Duodenal mucosa (tissue), 2 donors: ENCODE data around the gene UBE2F.
"Not testable (repeated sequence)": the region's sequence is repeated elsewhere in the genome, so short reads cannot be mapped to it uniquely, and the experiment has no call there.

Experiments
- H3K27ac ChIP-seq: one replicate; pipeline ENCODE4 v1.7.0; 2013; ENCODE audit warnings: low read depth, low read length
- H3K27me3 ChIP-seq, 2 donors: one replicate each; pipeline ENCODE4 v1.7.0; 2013; ENCODE audit warnings: low read length in 2 of 2, control low read depth in 1 of 2; ENCODE audit not compliant: insufficient read depth in 2 of 2, control insufficient read depth in 1 of 2
- H3K36me3 ChIP-seq, 2 donors: one replicate each; pipeline ENCODE4 v1.7.0; 2013; ENCODE audit warnings: low read length in 2 of 2, control low read depth in 1 of 2; ENCODE audit not compliant: insufficient read depth in 2 of 2, control insufficient read depth in 1 of 2
- H3K4me1 ChIP-seq, 2 donors: one replicate each; pipeline ENCODE4 v1.7.0; 2013; ENCODE audit warnings: low read length in 2 of 2, control low read depth in 1 of 2; ENCODE audit not compliant: insufficient read depth in 2 of 2, control insufficient read depth in 1 of 2
- H3K4me3 ChIP-seq, 2 donors: one replicate each; pipeline ENCODE4 v1.7.0; 2013; ENCODE audit warnings: low read length in 2 of 2, low read depth in 1 of 2
- H3K9ac ChIP-seq, 2 donors: one replicate each; pipeline ENCODE4 v1.7.0; 2013; ENCODE audit warnings: low read length in 2 of 2, low read depth in 1 of 2
- H3K9me3 ChIP-seq, 2 donors: one replicate each; pipeline ENCODE4 v1.7.0; 2013; ENCODE audit warnings: low read length in 2 of 2, control low read depth in 1 of 2; ENCODE audit not compliant: control insufficient read depth in 1 of 2

The UBE2F gene

DNA sequence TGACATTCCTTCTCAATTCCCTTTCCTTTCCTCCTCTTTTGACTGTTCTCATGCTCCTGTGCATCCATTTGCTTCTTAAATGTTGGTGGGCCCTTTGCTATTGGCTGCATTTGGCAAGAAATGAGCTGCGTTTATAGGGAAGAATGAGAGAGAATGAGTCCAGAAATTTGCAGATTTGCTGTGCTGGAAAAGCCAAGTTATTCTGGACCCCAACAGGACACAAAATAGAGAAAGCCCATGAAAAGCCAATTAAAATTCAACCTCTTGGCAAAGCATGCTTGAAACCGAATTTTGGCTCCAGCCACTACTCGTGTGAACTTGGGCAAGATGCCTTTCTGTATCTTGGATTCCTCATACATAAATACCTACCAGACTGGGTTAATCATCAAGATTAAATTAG lies 92.7 kb downstream of the UBE2F start:
- Histone ChIP-seq H3K27me3 (no peaks in the 10 kb centered on the region), H3K9me3 (no peaks in the 10 kb centered on the region), H3K36me3 (no peaks in the 10 kb centered on the region), H3K9ac (peak overlapping the region in 1 of 2 donors; percentile 88), H3K4me1 (peaks cover 34% of the 10 kb centered on the region in 2 donors), H3K27ac (no peak overlapping the region), H3K4me3 (peak overlapping the region in 1 of 2 donors; percentile 91)

DNA sequence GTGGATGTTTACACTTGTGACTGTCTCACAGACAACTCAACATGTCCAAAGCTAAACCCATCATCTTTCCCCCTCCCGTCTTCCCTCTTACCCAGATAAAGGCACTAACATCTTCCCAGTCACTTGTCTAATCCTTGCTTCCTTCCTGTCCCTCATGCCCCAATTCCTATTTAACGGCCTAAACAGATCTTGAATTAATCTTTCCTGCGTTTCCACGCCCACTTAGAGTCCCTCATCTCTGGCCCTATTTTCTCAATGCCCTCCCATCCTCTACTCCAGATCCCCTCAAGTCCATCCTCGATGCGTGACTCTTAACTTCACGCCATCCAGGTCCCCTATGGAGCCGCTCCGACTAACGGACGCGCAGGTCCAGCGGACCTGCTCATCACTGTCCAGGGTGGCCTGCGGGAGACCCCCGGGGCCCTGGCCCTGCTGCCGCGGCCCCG lies 93.3 kb downstream of the UBE2F start:
- H3K9me3 ChIP-seq, result no peaks in the 10 kb centered on the region
- peak overlapping the region; percentile 81 to 88 for H3K9ac ChIP-seq
- H3K27me3 ChIP-seq, result no peaks in the 10 kb centered on the region
- H3K4me3 ChIP-seq, result peak overlapping the region; percentile 91 to 93
- H3K27ac ChIP-seq, result peak overlapping the region; percentile 79
- peaks cover 34 to 36% of the 10 kb centered on the region in 2 donors for H3K4me1 ChIP-seq
- no peaks in the 10 kb centered on the region for H3K36me3 ChIP-seq

DNA sequence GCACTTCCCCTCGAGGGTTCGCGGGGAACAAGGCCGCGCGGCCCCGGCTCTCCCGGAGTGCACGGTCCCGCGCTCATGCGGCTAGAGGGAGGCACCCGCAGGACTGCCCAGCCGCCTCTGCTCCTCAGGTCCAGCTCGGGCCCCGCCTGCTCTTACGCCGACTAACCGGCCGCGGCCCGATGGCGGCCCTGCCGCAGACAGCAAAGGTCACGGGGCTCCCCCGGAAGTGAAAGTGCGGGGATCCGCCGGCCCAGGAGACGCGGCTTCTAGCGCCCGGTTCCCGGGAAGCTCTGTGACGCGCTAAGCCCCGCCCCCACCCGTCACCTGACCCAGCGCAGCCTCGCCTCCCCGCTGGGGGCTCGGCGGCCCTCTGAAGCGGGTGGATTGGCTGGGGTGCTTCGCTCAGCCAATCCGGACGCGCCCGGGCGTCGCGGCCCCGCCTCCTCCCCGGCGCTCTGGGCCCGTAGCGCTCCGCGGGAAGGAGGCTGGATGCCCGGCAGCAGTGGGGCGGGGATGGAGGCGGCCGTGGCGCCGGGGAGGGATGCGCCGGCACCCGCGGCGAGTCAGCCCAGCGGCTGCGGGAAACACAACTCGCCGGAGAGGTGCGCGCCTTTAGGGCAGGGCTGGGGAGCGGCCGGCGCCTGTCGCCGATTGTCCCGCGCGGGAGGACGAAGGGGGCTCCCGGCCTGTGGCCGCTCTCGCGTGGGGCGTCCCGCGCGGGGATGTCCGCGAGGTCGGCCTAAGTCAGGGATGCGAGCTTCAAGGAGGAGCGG lies 93.9 kb downstream of the UBE2F start, which contains the start of gene SCLY:
Gene SCLY (plus strand): TSS at position 460 of the 773 bp plus-strand sequence. CDS start 54 bp downstream, at position 514.
- Histone ChIP-seq H3K36me3 (no peaks in the 10 kb centered on the region), H3K27me3 (no peaks in the 10 kb centered on the region), H3K4me1 (peaks cover 34 to 36% of the 10 kb centered on the region in 2 donors), H3K9ac (peak within 1 kb of the TSS; percentile 88), H3K9me3 (no peaks in the 10 kb centered on the region), H3K4me3 (peak within 1 kb of the TSS; percentile 91 to 94), H3K27ac (peak within 1 kb of the TSS; percentile 79)

DNA sequence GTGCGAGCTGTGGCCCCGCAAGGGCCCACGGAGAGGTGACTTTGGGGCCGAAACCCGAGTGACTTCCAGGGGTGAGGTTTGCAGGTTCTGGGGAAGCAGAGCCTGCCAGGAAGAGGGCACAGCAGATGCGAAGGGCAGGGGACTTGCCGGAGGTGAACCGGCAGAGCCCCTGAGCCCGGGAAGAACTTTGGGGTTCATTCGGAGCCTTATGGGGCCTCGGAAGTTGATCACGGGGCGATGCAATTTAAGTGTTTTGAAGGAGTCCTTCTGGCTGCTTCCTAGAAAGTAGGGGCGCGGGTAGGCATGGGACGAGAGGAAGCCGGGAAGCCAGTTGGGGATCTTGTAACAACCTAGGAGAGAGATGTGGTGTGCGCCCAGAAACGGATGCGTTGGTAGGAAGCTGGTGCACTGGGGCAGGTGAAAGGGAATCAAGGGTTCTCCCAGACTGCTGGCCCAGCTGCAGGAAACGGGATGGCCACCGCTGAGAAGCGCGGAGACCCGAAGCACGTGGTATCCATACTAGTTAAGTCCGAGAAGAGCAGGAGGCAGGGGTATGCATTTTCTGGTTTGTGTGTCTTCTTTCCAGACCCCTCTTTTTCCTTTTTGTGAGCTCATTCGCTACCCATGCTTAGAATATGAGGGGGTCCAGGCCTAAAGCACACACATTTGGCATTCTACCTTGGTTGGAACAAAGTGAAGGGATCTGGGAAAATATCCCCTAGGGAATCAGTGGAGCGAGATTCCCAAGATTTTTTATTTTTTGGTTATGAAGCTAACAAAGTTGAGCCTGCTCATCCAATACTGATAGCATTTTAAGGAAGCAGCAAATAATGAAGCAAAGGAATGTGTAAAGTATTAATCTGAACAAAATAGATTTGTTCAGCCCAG lies 94.7 kb downstream of the UBE2F start:
- H3K4me3 ChIP-seq, result peak overlapping the region; percentile 90 to 94
- no peaks in the 10 kb centered on the region for H3K27me3 ChIP-seq
- H3K27ac ChIP-seq, result peak overlapping the region; percentile 52
- H3K36me3 ChIP-seq, result peaks cover 0 to 7% of the 10 kb centered on the region in 2 donors
- peaks cover 34 to 36% of the 10 kb centered on the region in 2 donors for H3K4me1 ChIP-seq
- peak overlapping the region; percentile 76 to 88 for H3K9ac ChIP-seq
- H3K9me3 ChIP-seq, result no peaks in the 10 kb centered on the region

DNA sequence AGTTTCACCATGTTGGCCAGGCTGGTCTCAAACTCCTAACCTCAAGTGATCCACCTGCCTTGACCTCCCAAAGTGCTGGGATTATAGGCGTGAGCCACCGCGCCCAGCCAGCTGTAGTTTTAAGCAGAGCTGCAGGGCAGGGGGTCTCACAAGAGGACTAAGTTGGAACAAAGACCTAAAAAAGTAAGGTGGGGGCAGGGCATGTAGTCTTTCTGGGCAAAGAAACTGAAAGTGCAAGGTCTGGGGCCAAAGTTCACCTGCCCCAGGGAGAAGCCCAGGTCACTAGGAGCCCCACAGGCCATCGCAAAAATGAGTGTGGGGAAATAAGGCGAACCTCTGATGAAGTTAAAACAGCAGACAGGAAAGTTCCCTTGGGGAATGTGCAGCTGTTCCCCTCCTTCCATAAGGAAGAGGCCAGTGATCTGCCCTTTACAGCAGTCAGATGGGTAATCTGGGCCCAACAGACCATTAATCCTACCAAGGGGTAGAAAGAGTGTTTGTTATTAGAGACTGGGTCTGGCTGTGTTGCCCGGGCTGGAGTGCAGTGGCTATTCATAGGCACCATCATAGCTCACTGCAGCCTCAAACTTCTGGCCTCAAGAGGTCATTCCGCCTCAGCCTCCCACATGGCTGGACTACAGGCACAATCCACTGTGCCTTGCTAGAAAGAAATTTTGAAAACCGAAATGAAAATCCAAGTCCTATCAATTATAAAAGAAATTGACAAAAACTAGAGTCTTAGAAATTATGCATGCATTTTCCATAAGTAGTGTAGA lies 96.8 kb downstream of the UBE2F start:
- Histone ChIP-seq H3K9ac (no peak overlapping the region), H3K4me1 (peaks cover 34 to 36% of the 10 kb centered on the region in 2 donors), H3K36me3 (peaks cover 0 to 23% of the 10 kb centered on the region in 2 donors), H3K4me3 (no peak overlapping the region), H3K9me3 (no peaks in the 10 kb centered on the region), H3K27ac (no peak overlapping the region), H3K27me3 (no peaks in the 10 kb centered on the region)

DNA sequence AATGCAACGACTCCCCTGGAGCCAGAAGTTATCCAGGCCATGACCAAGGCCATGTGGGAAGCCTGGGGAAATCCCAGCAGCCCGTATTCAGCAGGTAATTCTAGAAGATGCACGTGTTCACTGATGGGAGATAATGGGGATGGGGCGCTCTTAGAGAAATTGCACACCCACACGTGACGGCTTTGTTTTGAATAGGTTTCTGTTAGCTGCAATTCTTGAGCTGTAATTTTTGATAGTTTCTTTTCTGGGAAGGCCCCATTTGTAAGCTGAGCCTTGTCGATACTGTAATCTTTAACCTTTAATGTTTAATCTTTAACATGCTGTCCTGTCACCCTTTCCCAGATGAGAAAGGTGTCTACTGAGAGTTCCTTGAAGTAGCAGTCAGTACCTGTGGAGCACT lies 97.6 kb downstream of the UBE2F start:
- Histone ChIP-seq H3K9ac (no peak overlapping the region), H3K4me3 (peak overlapping the region in 1 of 2 donors; percentile 35), H3K4me1 (peaks cover 31 to 34% of the 10 kb centered on the region in 2 donors), H3K27me3 (no peaks in the 10 kb centered on the region), H3K9me3 (no peaks in the 10 kb centered on the region), H3K27ac (no peak overlapping the region), H3K36me3 (peaks cover 3 to 27% of the 10 kb centered on the region in 2 donors)

DNA sequence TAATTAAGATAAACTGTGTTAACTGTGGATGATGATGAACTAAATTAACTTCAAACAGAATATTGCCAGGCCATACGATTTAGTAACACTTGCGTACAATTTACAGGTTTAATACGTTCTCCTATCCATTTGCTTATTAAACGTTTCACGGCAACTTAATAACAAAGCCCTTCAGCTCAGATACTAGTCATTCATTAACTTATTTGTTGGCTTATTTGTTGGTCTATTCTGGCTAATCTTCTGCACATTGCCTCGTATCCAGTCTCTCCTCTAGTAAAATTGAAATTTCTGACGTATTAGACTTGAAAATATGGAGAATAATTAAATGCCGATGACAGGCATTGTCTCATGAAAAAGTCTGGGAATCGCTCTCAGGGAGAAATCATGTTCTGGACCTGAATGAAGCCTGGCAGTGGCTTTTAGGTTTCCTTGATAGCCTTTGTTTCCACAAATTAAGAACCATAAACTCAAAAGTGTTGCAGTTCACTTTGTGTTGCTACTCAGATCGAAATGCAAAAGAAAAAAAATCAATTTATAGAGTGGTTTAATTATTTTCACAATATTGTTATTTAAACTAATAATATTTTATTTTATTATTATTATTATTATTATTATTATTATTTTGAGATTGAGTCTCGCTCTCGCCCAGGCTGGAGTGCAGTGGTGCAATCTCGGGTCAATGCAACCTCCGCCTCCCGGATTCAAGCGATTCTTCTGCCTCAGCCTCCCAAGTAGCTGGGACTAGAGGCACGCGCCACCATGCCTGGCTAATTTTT lies 98.4 kb downstream of the UBE2F start:
- Histone ChIP-seq H3K4me1 (peaks cover 22 to 27% of the 10 kb centered on the region in 2 donors), H3K27me3 (no peaks in the 10 kb centered on the region), H3K36me3 (peaks cover 5 to 34% of the 10 kb centered on the region in 2 donors), H3K4me3 (no peak overlapping the region), H3K9ac (no peak overlapping the region), H3K27ac (no peak overlapping the region), H3K9me3 (no peaks in the 10 kb centered on the region)

DNA sequence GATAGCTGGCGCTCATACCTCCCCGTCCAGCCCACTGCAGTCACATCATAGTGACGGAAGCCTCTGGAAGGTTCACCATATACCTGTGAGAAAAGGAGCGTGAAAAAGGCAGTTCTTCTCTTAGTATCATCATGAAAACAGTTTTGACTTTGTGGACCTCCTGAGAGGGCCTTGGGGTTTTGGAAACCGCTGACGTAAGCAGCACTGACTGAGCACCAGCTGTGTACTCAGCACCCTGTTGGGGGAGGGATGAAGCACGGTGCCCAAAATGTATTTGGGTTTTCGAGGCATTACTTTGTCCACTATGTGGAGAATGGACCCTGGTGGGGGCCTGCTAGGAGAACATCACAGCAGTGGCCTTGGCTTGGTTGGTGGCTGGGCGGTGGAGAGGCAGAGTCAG lies 99.4 kb downstream of the UBE2F start:
- H3K9me3 ChIP-seq, result no peaks in the 10 kb centered on the region
- H3K27me3 ChIP-seq, result no peaks in the 10 kb centered on the region
- H3K4me3 ChIP-seq, result no peak overlapping the region
- peaks cover 5 to 34% of the 10 kb centered on the region in 2 donors for H3K36me3 ChIP-seq
- no peak overlapping the region for H3K27ac ChIP-seq
- peaks cover 22 to 27% of the 10 kb centered on the region in 2 donors for H3K4me1 ChIP-seq
- H3K9ac ChIP-seq, result no peak overlapping the region

DNA sequence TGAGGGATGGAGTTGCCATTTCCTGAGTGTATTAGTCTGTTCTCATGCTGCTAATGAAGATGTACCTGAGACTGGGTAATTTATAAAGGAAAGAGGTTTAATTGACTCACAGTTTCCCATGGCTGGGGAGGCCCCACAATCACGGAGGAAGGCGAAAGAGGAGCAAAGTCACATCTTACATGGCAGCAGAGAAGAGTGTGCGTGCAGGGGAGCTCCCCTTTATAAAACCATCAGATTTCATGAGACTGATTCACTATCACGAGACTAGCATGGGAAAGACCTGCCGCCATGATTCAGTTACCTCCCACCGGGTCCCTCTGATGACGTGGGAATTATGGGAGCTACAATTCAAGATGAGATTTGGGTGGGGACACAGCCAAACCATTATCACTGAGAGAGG lies 99.9 kb downstream of the UBE2F start:
- not testable (repeated sequence) for H3K27me3 ChIP-seq, H3K4me3 ChIP-seq, H3K9me3 ChIP-seq, H3K27ac ChIP-seq, H3K9ac ChIP-seq
- H3K4me1 ChIP-seq, result peaks cover 19 to 22% of the 10 kb centered on the region in 2 donors
- peaks cover 5 to 34% of the 10 kb centered on the region in 2 donors for H3K36me3 ChIP-seq
